Mucosa of rectum (tissue), 2 donors: ENCODE results near the gene SF3B1.
"Not testable (repeated sequence)": the region's sequence is repeated elsewhere in the genome, so short reads cannot be mapped to it uniquely, and the experiment has no call there.

Source experiments
- H3K27ac ChIP-seq, 2 donors: one replicate each; pipeline ENCODE4 v1.7.0; 2013; ENCODE audit warnings: inconsistent platforms in 2 of 2, low read depth in 2 of 2, low read length in 2 of 2
- H3K27me3 ChIP-seq, 2 donors: one replicate each; pipeline ENCODE4 v1.7.0; 2013; ENCODE audit warnings: low read length in 2 of 2; ENCODE audit not compliant: control insufficient read depth in 2 of 2, insufficient read depth in 2 of 2
- H3K36me3 ChIP-seq, 2 donors: one replicate each; pipeline ENCODE4 v1.7.0; 2013; ENCODE audit warnings: low read length in 2 of 2; ENCODE audit not compliant: control insufficient read depth in 2 of 2, insufficient read depth in 2 of 2
- H3K4me1 ChIP-seq, 2 donors: one replicate each; pipeline ENCODE4 v1.7.0; 2013; ENCODE audit warnings: low read length in 2 of 2, mild to moderate bottlenecking in 1 of 2; ENCODE audit not compliant: control insufficient read depth in 2 of 2, insufficient read depth in 2 of 2
- H3K4me3 ChIP-seq, 2 donors: one replicate each; pipeline ENCODE4 v1.7.0; 2013; ENCODE audit warnings: low read length in 2 of 2
- H3K9ac ChIP-seq, 2 donors: one replicate each; pipeline ENCODE4 v1.7.0; 2013; ENCODE audit warnings: low read length in 2 of 2, low read depth in 1 of 2, mild to moderate bottlenecking in 1 of 2
- H3K9me3 ChIP-seq, 2 donors: one replicate each; pipeline ENCODE4 v1.7.0; 2013; ENCODE audit warnings: low read length in 2 of 2; ENCODE audit not compliant: control insufficient read depth in 2 of 2
- donor health status: healthy.
- donor health status: Normal muscosa, but diverticular disease.

Gene SF3B1

DNA sequence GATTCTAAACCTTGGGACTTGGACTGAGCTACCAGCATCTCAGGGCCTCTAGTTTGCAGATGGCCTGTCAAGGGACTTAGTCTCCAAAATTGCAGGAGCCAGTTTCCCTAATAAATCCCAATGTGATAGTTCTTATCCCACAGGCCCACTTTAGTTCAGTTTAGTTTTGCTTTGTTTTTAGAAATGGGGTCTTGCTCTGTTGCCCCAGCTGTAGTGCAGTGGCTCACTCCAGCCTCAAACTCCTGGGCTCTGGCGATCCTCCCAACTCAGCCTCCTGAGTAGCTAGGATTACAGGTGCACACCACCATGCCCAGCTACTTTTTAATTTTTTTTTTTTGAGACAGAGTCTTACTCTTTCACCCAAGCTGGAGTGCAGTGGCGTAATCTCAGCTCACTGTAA lies 2.6 kb upstream of the SF3B1 start:
- H3K9ac ChIP-seq: no peak overlapping the region
- H3K4me1 ChIP-seq: peaks cover 15 to 19% of the 10 kb centered on the region in 2 donors
- H3K9me3 ChIP-seq: no peaks in the 10 kb centered on the region
- no peak overlapping the region for H3K4me3 ChIP-seq
- no peak overlapping the region for H3K27ac ChIP-seq
- H3K36me3 ChIP-seq: no peaks in the 10 kb centered on the region
- no peaks in the 10 kb centered on the region for H3K27me3 ChIP-seq

DNA sequence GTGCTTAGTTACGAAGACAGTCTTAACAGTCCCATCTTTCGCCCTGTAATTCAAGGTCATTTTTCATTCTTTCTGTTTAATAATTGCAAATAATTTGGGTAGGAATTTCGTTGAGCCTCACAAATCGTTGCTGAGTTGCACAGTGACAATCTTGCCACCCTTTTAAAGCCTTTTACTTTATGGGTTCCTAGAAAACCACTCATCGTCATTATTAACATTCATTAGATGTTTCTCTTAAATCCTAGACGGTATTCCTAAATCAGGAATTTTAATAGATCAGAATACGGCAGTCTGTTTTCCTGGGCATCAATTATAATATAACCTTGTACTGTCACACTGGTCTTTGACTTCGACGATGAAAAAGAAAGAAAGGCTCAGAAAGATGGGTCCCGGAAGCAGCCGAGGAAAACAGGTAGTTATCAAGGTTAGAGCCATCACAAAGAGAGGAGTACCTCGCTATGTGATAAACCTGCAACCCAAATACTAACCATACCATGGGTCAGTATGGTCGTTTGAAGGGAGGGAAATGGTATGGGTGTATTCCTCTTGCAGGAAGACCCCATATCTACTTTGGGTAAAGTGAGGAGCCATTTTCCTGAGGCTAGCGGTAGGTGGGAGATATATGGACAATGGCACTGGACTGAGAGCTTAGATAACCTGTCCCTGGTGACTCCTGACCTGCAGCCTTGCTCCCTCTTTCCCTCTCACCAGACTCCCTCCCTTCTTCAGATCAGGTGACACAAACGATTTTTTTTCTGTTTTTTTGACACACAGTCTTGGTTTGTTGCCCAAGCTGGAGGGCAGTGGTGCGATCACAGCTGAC lies 981 bp upstream of the SF3B1 start:
- H3K27ac ChIP-seq: peak overlapping the region; percentile 98 to 99
- peak overlapping the region; percentile 98 to 100 for H3K9ac ChIP-seq
- no peaks in the 10 kb centered on the region for H3K36me3 ChIP-seq
- no peaks in the 10 kb centered on the region for H3K27me3 ChIP-seq
- H3K4me3 ChIP-seq: peak overlapping the region; percentile 97
- peaks cover 15 to 25% of the 10 kb centered on the region in 2 donors for H3K4me1 ChIP-seq
- no peaks in the 10 kb centered on the region for H3K9me3 ChIP-seq

DNA sequence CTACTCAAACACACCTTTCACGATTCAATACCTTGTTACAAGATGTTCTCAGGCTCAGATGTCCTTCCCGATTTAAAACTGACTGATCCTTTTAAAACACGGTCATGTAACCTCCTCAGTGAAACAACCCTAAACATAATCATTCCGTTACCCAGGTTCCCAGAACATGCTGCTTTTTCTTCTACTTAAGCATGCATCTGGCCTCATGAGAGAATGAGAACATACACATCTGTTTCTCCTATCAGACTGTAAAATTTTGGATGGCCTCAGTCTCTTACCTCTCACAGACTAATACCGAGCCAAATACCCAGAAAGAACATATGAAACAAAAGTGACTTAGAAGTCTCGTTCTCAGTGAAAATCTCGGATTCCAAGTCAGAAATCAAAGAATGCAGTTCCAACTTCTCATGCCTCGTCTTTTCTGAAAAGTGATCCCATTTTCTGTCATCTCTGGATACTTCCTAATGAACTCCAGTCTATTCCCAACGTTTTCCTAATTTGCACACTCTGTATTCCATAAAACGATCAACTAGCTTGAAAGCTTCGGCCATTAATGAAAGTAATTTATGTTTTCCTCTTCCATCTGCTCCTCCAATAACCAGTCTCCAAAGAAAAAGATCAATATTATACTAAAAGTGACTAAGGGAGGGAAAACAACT lies 919 bp downstream of the SF3B1 start:
- Histone ChIP-seq H3K27me3 (no peaks in the 10 kb centered on the region), H3K4me3 (peak overlapping the region; percentile 97), H3K9me3 (no peaks in the 10 kb centered on the region), H3K36me3 (peaks cover 0 to 6% of the 10 kb centered on the region in 2 donors), H3K9ac (peak overlapping the region; percentile 98 to 100), H3K4me1 (peaks cover 15 to 28% of the 10 kb centered on the region in 2 donors), H3K27ac (peak overlapping the region; percentile 93 to 99)

DNA sequence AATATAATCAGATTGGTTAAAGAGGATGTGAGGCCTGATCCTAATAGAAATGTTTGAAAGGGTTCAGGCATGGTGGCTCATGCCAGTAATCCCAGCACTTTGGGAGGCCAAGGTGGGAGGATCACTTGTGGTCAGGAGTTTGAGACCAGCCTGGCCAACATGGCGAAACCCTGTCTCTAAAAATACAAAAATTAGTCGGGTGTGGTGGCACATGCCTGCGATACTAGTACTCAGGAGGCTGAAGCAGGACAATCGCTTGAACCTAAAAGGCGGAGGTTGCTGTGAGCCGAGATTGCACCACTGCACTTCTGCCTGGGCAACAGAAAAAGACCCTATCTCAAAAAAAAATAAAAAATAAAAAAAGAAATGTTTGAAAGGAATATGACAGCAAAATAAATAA lies 2.3 kb downstream of the SF3B1 start:
- Histone ChIP-seq H3K4me3 (peak overlapping the region; percentile 97), H3K4me1 (peaks cover 18 to 28% of the 10 kb centered on the region in 2 donors)
- not testable (repeated sequence) for H3K9ac ChIP-seq, H3K27me3 ChIP-seq, H3K9me3 ChIP-seq, H3K27ac ChIP-seq, H3K36me3 ChIP-seq

DNA sequence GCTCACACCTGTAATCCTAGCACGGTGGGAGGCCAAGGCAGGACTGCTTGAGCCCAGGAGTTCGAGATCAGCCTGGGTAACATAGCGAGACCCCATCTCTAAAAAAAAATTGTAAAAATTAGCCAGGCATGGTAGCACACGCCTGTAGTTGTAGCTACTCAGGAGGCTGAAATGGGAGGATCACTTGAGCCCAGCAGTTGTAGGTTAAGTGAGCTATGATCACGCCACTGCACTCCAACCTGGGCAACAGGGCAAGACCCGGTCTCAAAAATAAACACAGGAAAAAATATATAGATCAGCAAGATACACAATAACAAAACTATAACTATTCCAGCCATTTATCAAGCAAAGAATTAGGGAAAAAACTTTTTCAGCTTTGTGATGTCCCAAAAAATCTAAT lies 3.0 kb downstream of the SF3B1 start:
- Histone ChIP-seq H3K4me3 (peak overlapping the region in 1 of 2 donors; percentile 97), H3K27ac (no peak overlapping the region), H3K9ac (no peak overlapping the region), H3K4me1 (peaks cover 21 to 34% of the 10 kb centered on the region in 2 donors), H3K9me3 (no peaks in the 10 kb centered on the region), H3K27me3 (no peaks in the 10 kb centered on the region), H3K36me3 (peaks cover 0 to 6% of the 10 kb centered on the region in 2 donors)

DNA sequence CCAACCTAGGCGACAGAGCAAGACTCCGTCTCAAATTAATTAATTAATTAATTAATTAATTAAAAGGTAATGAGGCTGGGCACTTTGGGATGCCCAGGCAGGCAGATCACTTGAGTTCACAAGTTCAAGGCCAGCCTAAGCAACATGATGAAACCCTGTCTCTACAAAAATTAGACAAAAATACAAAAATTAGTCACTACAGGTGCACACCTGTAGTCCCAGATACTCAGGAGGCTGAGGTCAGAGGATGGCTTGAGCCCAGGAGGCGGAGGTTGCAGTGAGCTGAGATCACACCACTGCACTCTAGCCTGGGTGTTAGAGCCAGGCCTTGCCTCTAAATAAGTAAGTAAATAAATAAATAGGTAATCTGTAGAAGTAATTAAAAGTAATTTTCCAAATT lies 6.8 kb downstream of the SF3B1 start:
- no peaks in the 10 kb centered on the region for H3K9me3 ChIP-seq
- no peak overlapping the region for H3K27ac ChIP-seq
- H3K4me3 ChIP-seq: no peak overlapping the region
- peaks cover 2 to 6% of the 10 kb centered on the region in 2 donors for H3K36me3 ChIP-seq
- H3K9ac ChIP-seq: no peak overlapping the region
- H3K27me3 ChIP-seq: no peaks in the 10 kb centered on the region
- peaks cover 16 to 20% of the 10 kb centered on the region in 2 donors for H3K4me1 ChIP-seq

DNA sequence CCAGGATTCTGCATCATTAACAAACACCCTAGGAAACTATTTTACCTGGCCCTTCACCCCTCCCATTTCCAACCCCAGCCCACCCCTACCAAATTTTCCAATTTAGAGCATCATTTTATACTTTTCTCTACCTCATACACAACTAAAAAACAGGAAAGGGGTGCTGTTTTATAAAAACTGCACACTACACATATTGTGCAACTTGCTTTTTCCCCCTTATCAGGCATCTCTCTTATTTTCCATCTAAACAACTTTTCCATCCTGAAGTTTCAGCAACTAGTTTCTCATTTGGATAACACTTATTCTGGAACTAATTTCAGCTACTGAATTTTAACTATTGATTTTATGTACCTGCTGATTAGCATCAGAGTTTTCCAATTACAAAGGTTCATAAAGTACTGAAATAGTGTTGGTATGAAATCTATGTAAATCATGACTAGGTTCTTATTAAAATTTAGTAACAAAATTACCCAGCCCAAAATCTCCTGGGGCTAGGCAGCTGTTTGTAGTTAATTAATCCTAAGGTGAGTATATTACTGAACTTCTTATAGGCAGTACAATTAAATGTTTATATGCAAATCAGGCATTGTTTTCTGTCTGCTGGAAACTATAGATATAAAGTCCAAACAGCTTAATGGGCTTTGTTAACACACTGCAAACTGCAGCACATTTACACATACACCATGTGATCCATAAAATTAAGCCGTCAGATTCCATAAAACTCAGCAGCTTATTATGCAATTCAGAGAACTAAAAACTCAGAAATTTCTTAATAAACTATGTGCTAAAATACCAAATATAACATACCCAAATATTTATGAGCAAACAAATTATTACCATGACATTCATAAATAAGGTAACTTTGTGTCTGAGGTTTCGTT lies 7.9 kb downstream of the SF3B1 start:
- Histone ChIP-seq H3K4me3 (no peak overlapping the region), H3K9ac (no peak overlapping the region), H3K27me3 (no peaks in the 10 kb centered on the region), H3K4me1 (peaks cover 11 to 12% of the 10 kb centered on the region in 2 donors), H3K27ac (no peak overlapping the region), H3K9me3 (no peaks in the 10 kb centered on the region), H3K36me3 (peaks cover 2 to 6% of the 10 kb centered on the region in 2 donors)

DNA sequence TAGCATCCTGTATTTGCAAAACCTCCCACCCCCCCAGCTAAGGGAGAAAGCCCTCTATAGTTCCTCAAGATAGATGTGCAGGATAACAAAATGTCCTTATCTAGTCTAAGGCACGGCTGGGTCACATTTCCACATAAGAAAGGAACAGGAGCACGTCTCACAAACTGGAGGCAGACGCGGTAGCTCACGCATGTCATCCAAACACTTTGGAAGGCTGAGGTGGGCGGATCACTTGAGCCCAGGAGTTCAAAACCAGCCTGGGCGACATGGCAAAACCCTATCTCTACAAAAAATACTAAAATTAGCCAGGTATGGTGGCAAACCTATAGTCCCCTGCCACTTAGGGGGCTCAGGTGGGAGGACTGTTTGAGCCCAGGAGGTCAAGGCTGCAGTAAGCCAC lies 9.3 kb downstream of the SF3B1 start:
- peaks cover 7 to 11% of the 10 kb centered on the region in 2 donors for H3K36me3 ChIP-seq
- H3K9me3 ChIP-seq: no peaks in the 10 kb centered on the region
- H3K27ac ChIP-seq: no peak overlapping the region
- no peaks in the 10 kb centered on the region for H3K27me3 ChIP-seq
- H3K4me3 ChIP-seq: no peak overlapping the region
- no peak overlapping the region for H3K9ac ChIP-seq
- H3K4me1 ChIP-seq: peaks cover 9 to 12% of the 10 kb centered on the region in 2 donors

DNA sequence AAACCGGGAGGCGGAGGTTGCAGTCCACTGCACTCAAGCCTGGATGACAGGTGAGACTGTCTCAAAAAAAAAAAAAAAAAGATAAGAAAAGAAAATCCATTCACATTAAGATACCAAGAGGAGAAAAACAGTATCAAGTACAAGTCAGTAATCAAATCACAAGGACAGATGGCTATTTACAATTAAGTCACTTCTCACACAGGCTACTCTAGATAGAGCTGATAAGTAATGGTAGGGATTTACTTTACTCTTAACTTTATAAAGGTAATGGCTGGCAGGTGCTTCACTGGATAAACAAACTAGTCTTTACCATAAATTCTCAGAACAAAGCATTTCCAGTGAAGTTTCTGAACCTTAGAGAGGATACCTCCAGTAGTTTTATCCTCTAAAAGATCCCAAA lies 11.5 kb downstream of the SF3B1 start:
- Histone ChIP-seq H3K36me3 (peaks cover 25 to 29% of the 10 kb centered on the region in 2 donors), H3K4me1 (peaks cover 5 to 11% of the 10 kb centered on the region in 2 donors), H3K9ac (no peak overlapping the region), H3K9me3 (no peaks in the 10 kb centered on the region), H3K27ac (no peak overlapping the region), H3K4me3 (no peak overlapping the region), H3K27me3 (no peaks in the 10 kb centered on the region)
